SW480 (cell line): Measurements from ENCODE around the gene EN2.

Source experiments
- DNase-seq: peaks from one replicate; pipeline ENCODE4 v3.0.0-alpha.2; 2016; ENCODE audit warnings: low spot score

EN2 gene

DNA sequence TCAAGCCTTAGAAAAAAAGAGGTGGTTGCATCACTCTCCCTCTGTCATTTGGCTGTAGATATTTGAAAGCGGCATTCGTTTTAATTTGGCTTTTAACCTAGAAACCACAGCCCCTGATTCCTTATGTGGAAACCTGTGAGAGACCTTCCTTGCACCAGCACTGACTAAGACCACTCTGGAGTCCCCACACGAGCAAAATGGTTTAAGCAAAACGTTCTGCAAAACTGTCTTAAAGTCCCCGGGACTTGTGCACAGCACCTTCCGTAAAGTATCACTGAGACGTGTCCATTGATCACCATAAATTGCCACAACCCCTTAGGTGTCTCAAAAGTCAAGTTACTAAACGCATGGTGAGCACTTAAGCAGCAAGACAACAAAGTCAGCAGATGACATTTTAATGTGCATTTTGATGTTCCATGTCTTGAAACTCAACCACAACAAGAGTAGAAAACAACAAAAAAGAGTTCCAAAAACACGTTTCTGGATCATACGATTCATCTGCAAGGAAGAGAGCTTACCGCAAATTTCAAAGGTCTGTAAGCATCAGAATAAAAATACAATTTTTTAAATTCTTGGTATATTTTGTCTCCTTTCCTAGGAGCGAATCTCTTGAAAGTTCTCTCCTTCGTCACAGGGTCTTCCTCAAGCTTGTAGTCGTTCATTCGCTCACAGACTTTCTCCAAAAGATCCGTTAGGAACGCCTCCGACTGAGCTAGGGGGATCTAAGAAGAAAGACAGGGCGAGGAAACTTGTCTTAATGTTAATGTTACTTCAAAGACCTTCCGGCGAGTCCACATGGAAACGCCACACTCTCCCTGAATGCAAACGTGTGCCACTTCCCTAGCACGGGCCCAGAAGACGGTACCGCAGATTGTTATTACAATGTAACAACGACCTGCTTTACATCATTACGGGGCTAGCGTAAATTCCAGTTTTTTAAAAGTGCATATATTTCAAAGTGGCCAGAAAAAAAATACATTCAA is 50.7 kb downstream of the EN2 start:
- DNase-seq, result peak; percentile 76

DNA sequence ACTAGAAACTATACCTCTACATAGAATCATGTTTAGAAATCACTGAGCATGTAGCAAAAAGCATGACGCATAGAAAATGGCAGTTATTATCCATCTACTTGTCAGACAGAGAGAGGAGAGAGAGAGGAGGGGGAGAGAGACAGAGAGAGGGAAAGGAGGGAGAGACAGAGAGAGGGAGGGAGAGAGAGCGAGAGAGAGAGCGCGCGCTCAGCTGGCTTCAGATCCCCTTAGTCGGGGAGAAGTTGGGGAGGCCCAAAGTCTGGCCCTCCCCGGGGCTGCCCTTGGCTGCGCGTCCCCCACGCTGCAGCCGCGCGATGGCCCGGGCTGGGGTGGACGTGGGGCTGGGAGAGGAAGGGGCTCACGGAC is 51.4 kb downstream of the EN2 start:
- DNase-seq, result peak; percentile 86

DNA sequence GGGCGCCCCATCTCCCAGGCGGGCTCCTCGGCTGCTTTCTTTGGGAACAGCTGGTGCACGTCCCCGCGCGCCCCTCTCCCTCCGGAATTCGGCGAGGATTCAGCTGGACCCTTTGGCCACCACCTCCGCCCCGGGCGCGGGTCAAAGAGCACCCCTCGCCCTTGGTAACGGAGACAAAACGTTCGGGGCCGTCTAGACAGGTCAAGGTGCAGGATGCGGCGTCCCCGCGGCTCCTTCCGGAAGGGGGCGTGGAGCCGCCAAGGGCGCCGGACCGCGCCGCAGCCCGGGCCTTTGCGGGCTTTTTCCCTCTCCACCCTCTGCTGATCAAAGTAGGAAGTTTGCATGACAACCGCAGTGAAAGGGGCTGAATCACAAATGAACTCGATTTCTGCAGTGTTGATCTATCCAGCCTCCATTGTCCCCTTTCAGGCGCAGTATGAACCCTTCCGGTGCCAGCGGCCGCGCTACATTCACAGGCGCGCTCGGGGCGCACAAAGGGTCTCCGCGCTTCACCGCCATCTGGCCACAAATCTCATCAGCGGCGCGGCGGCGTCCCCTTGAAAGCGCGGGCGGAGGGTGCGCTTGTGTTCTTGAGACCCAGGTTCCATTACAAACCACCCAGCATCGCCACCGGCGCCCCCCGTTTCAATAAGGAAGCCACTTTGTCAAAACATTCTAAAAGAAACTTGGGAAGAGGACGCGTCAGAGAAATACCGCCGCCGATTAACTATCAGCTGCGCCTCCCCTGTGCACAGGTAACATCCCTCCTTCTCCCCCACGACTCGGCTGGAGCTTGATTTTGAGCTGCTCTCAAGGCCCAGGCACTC is 52.0 kb downstream of the EN2 start:
- DNase-seq, result peak; percentile 92

DNA sequence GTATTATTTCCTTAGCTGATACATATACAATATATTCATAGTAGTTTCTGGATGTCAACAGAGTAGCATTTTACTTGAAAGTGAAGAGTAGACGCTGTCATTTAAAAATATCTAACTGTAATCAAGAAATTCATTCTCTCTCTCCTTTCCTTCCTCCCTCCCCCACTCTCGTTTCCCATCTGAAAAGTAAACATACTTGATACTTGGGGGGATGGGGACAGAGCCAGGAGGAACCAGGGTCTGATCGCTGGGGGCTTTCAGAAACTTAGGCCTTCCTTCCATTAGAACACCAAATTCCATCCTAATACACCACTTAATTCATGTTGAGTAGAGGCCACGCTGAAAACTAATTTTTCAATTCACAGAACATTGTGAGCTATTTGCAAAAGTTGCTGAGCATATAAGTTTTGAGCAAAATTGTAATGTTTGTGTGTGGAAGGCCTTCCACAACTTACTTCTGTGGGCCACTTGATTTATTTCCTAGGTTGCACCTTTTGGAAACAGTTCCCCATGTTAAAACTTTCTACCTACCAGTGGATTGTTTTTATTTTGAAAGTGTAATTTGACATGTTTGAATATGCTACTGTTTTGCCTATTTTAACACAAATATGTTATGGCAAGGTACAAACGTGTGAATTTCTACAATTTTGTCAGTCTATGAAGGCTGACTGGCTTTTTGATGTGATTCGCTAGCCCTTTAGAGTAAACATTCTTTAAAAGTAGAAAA is 53.2 kb downstream of the EN2 start:
- no peak for DNase-seq

DNA sequence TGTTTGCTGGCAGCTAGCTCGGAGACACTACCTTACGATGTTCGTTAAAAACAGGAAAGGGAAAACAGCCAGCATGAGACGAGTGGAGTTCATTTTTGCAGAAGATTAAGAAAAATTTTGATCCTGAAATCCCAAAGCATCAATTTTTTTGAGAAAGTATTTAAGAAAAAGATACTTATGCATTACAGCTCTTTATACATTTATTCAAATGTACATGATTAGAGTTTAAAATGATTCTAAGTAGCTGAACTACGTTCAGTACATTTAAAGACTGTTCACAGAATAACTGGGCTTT is 53.7 kb downstream of the EN2 start:
- no peak for DNase-seq

DNA sequence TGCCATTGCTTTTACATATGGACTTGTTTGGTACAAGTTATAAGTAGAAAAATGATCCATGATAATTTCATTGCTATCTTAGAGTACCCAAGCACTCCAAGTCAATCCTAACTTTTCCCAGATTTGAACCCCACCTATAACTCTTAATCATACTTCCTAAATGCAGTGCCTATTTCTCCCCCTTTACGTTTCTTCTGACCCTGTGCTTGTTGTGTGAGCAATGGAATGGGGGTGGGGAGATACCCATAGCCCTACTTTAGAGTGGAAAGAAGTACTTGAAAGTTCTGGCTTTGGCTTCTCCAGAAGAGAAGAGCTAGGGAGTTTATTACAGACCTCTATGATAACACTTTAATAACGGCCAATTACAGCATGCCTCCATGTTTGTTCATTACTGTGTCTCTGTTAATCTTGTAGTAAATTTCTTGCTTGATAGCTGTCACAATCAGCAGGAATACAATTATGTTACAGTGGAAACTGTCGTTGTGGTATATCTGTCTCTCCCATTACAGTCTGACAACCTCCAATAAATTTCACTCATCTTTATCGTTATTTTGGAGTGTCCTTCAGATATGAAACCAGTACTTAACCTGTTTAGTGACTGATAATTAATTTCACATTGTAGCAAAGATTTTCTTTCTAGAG is 54.4 kb downstream of the EN2 start:
- DNase-seq, result peak; percentile 46

DNA sequence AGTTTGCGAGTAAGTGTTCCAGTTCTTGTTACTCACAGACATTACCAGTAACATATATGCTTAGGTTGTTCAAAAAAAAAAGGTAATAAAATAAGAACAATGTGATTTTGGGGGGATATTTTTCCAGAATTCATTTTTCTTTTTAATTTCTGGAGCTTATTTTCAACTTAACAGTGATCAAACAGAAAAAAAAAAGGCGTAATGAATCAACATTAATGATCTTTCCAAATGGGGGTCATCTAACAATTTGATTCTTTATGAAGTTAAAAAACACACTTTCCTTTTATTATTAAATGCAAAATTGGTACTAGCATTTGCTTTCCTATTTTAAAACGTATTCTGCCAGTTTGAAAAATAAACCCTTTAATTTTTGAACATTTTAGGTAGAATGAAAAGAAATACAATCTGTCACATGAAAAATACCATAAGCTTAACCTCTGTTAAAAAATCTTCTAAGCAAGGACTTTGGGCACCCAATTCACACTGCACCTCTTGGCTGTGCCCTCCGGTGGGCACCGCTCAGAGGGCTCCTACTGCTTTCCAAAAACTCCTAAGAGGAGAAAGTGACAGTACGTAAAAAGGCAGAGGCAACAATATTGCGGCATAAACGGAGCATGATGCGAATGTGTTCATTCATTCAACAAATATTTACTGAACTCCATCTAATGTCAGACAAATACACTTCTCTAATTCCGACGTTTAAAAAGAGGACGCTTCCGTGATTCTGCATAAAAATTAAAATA is 55.8 kb downstream of the EN2 start:
- no peak for DNase-seq

DNA sequence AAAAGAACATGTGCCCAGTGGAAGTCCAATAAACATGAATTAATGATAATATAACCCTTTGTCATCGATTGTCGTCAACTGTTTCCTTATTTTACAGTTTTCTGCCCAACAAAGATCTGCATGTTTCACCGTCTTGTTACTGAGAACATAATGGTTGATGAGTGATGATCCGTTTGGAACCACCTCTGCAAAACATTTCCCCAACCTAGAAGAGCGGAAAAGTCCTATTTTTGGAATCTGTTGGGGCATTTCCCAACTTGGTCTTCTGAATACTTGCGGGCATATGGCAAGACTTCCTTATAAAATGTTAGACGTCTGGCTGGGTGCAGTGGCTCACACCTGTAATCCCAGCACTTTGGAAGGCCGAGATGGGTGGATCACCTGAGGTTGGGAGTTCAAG is 56.4 kb downstream of the EN2 start:
- no peak for DNase-seq
